Ishikawa (cell line): ENCODE data around the gene PARN.

Experiments used
- CEBPB ChIP-seq: IDR thresholded peaks from 2 replicates; pipeline ENCODE4 v1.6.1; 2012
- CREB1 ChIP-seq: IDR thresholded peaks from 2 replicates; pipeline ENCODE4 v1.6.1; 2012; ENCODE audit warnings: low read depth
- EGR1 ChIP-seq: IDR thresholded peaks from 2 replicates; pipeline ENCODE4 v1.6.1; 2012
- EP300 ChIP-seq: IDR thresholded peaks from 2 replicates; pipeline ENCODE4 v1.6.1; 2012; ENCODE audit warnings: borderline replicate concordance
- FOXM1 ChIP-seq: IDR thresholded peaks from 2 replicates; pipeline ENCODE4 v1.6.1; 2012; ENCODE audit warnings: low read depth, borderline replicate concordance
- MAX ChIP-seq: IDR thresholded peaks from 2 replicates; pipeline ENCODE4 v1.6.1; 2012
- NFIC ChIP-seq: IDR thresholded peaks from 2 replicates; pipeline ENCODE4 v1.6.1; 2012
- RAD21 ChIP-seq: IDR thresholded peaks from 2 replicates; pipeline ENCODE4 v1.6.1; 2012; ENCODE audit warnings: low read depth
- REST ChIP-seq: IDR thresholded peaks from 2 replicates; pipeline ENCODE4 v1.6.1; 2012; ENCODE audit warnings: low read depth, mild to moderate bottlenecking
- TAF1 ChIP-seq: IDR thresholded peaks from 2 replicates; pipeline ENCODE4 v1.6.1; 2012; ENCODE audit warnings: low read depth, mild to moderate bottlenecking
- TCF12 ChIP-seq: IDR thresholded peaks from 2 replicates; pipeline ENCODE4 v1.6.1; 2012; ENCODE audit warnings: low read depth
- TEAD4 ChIP-seq: IDR thresholded peaks from 2 replicates; pipeline ENCODE4 v1.6.1; 2012
- YY1 ChIP-seq: IDR thresholded peaks from 2 replicates; pipeline ENCODE4 v1.6.1; 2012; ENCODE audit warnings: low read depth
- ZBTB7A ChIP-seq: IDR thresholded peaks from 2 replicates; pipeline ENCODE4 v1.6.1; 2012; ENCODE audit warnings: low read depth

- TF ChIP-seq TEAD4 (no peak), REST (no peak), RAD21 (no peak), MAX (no peak), CREB1 (no peak), TAF1 (no peak), ZBTB7A (no peak), YY1 (no peak), CEBPB (no peak), EP300 (no peak), TCF12 (no peak), NFIC (no peak), FOXM1 (no peak), EGR1 (no peak)
These were observed 91.5 kb downstream of the PARN start for GRCh38 chr16:14538604-14539003.
